Motor neuron (in vitro differentiated cells): ENCODE results near the gene MAP3K6. TPM values are rescaled to one million over a fixed set of nuclear protein-coding genes. Genes with fewer than 3 reads are reported as not detected.
A peak's percentile ranks its signal among the peaks of the same experiment; 100 is the strongest.

ENCODE experiments used
- ATAC-seq, 8 experiments: fragments of 200-7000 bp; cut with Tn5 transposase; replicated peaks in 6 of 8; 2 replicates each; pipeline ENCODE4 v1.8.0; 2021; ENCODE audit warnings: mild to moderate bottlenecking in 8 of 8, moderate library complexity in 8 of 8
- H3K27ac ChIP-seq, 2 donors: fragments of 250-450 bp; sonication (Bioruptor Pico); 2 replicates each; pipeline ENCODE4 v1.9.0; 2021; ENCODE audit warnings: antibody characterized with exemption in 2 of 2, mild to moderate bottlenecking in 2 of 2, moderate library complexity in 1 of 2
- H3K4me1 ChIP-seq, 2 donors: fragments of 250-450 bp; sonication (Bioruptor Pico); replicated peaks in 1 of 2; 2 replicates each; pipeline ENCODE4 v1.6.1; 2021; ENCODE audit warnings: antibody characterized with exemption in 2 of 2, mild to moderate bottlenecking in 2 of 2, moderate library complexity in 1 of 2
- H3K4me3 ChIP-seq, 5 donors: fragments of 250-450 bp; sonication (Bioruptor Pico); 2 replicates each; pipeline ENCODE4 v1.9.0; 2021; ENCODE audit warnings: antibody characterized with exemption in 5 of 5, mild to moderate bottlenecking in 5 of 5, moderate library complexity in 4 of 5
- WGBS, 10 experiments: fragments of 450-650 bp; shearing (Covaris generic); methylation state at CpG; one replicate each; pipeline ENCODE4 v1.0.0; 2022; 5-methylcytosine and 5-hydroxymethylcytosine counted together
- in situ Hi-C, 9 experiments: fragments of 400-800 bp; cut with MboI; loops; one replicate each; pipeline ENCODE4 v1.15.0; 2021; ENCODE audit warnings: low sequenced_read_pairs in 9 of 9, low pct_unique_long_range_greater_than_20kb in 2 of 9; ENCODE audit not compliant: unreplicated experiment in 9 of 9
- total RNA-seq, 8 experiments: library from RNA; unstranded; fragments of 300-600 nt; gene quantifications; 2 replicates each; pipeline versions ENCODE4 v1.2.3 to v1.2.4, GENCODE V29; 2022

MAP3K6 gene
- total RNA-seq, 8 experiments from 2014 or later: 3.8 to 17.0 (median 10.9) TPM

DNA sequence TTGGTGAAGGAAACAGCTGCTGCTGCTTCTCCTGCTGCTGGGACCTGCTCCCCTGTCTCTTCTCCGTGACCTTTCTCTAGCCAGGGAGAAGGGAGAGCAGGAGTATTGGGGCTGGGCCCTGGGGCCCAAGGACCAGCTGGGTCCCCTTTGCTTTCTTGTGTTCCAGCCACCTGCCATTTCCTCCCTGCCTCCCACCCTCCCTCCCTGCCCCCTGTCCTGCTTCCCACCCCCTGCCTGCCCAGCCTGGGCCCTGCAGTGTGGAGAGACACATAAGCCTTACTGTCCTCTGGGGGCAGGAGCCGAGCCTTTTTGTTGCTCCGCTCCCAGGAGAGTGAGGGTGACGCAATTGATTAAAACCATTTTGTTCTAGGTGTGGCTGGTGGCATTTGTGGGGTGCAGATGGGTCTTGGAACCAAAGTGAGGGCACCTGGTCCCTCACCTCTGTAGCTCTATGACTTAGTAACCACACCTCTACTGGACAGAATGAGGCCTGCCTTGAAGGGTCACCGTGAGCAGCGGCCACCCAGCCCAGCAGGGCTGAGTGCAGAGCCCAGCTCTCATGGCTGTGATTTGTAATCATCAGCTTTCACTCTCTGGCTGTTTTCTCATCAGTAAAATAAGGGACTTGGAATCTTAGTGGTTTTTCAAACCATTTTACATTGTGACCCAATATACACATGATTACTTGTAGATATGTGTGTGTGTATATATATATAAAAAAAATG lies 58.7 kb downstream of the MAP3K6 start:
- H3K4me3 ChIP-seq: no peak overlapping the region
- peak in 5 of 8 experiments; percentile 69 to 77 (median 71) for ATAC-seq
- H3K27ac ChIP-seq: peak overlapping the region; percentile 83 to 85
- in situ Hi-C loops: loop anchor here in 5 of 9 experiments (10.0 to 25.0 kb wide), 3 partner anchors 87 to 354 kb away; partner anchors contain the start of genes AHDC1 (in 3 of the 5), GPR3 (in 2 of the 5) and IFI6 (in 1 of the 5)
- peaks cover 24 to 26% of the 10 kb centered on the region in 2 donors for H3K4me1 ChIP-seq
- WGBS, 10 experiments: 43 to 100% (median 61%) methylated on average over 1 to 4 of the region's 6 CpGs; no CpG with 5 or more reads in 6 of the 10 experiments

DNA sequence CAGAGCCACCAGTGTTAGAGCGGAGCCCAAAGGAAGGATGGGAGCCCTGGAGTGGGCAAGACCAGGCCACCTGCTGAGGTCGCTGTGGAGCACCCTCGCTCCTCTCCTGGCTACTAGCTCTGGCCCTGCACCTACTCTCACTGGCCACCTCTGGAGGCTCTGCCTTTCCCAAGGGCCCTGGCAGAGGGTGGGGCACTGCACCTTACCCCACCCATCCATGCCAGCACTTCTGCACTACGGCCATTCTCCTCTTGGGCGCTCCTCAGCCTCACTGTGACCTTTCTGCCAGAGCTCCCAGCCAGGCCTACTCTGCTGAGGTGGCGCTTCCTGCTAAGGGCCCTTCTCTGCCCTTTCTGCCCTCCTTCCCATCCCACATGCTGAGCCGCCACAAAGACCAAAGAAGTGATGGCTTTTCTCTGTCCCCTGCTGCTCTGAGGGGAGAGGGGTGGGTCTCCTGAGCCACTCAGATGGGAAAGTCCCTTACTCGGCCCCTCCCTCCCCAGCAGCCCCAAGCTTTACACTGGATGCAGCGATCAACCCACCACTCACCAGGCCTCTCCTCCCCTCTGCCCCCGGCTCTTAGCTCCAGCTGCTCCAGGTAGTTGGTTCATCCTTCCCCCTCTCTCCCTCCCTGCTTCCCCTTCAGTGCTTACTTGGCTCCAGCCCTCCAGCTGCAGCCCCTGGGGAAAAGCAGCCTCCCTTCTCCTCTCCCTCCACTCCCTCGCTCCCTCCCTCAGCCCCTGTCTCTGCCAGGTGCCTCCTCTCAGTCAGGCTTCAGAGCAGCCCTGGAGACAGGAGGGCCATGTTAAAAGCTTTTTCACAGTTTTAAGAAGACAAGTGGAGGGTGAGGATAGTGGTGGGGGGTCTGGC lies 59.6 kb downstream of the MAP3K6 start:
- WGBS, 10 experiments: 57 to 100% (median 72%) methylated on average over 1 to 7 of the region's 11 CpGs; no CpG with 5 or more reads in 6 of the 10 experiments
- in situ Hi-C loops: loop anchor here in 5 of 9 experiments (10.0 to 25.0 kb wide), 3 partner anchors 88 to 355 kb away; partner anchors contain the start of genes AHDC1 (in 3 of the 5), GPR3 (in 2 of the 5) and IFI6 (in 1 of the 5)
- Histone ChIP-seq H3K4me1 (peaks cover 24 to 26% of the 10 kb centered on the region in 2 donors), H3K27ac (peak overlapping the region; percentile 83 to 85), H3K4me3 (no peak overlapping the region)
- ATAC-seq: peak in 6 of 8 experiments; percentile 33 to 85 (median 76)

DNA sequence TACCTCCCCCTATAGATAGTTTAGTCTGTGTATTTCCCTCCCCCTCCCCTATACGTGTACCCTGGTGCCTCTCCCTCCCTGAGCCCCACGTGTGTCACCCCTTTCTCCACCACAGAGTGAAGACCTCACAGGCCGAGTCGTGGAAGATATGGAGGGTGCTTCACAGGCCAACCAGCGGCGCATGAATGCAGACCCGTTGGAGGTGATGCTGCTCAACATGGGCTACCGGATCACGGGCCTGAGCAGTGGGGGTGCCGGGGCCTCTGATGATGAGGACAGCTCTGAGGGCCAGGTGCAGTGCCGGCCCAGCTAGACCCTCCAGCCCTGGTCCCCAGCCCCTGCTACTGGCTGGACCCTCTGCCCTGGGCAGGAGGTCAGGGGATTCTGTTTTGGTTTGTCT lies 60.7 kb downstream of the MAP3K6 start:
- WGBS, 10 experiments: 85 to 89% methylated on average over 4 to 7 of the region's 11 CpGs; no CpG with 5 or more reads in 8 of the 10 experiments
- Histone ChIP-seq H3K27ac (peak overlapping the region; percentile 83 to 85), H3K4me1 (peaks cover 26 to 27% of the 10 kb centered on the region in 2 donors), H3K4me3 (no peak overlapping the region)
- in situ Hi-C loops: loop anchor here in 5 of 9 experiments (10.0 to 25.0 kb wide), 3 partner anchors 89 to 356 kb away; partner anchors contain the start of genes AHDC1 (in 3 of the 5), GPR3 (in 2 of the 5) and IFI6 (in 1 of the 5)
- ATAC-seq: no peak

Other genes with a start within 250 kb of the MAP3K6 start
- gene SLC9A1, start 211.8 kb downstream of the MAP3K6 start, total RNA-seq: 10 to 100 TPM in 4 of 8 experiments, 1 to 10 TPM in 4; 4.2 to 39.5 (median 10.7) TPM
- 10 to 100 TPM; 11.1 to 39.4 (median 27.8) TPM for gene WDTC1, start 132.3 kb downstream of the MAP3K6 start, total RNA-seq
- 10 to 100 TPM; 27.0 to 57.4 (median 38.0) TPM for gene TMEM222, start 44.8 kb downstream of the MAP3K6 start, total RNA-seq
- 10 to 100 TPM in 3 of 8 experiments, 1 to 10 TPM in 5; 1.2 to 21.5 (median 3.2) TPM for gene SYTL1, start 24.9 kb downstream of the MAP3K6 start, total RNA-seq
- gene FCN3, start 7.9 kb upstream of the MAP3K6 start, total RNA-seq: 10 to 100 TPM in 1 of 8 experiments, 1 to 10 TPM in 4, under 1 TPM in 1, not detected in 2; 0.37 to 10.3 (median 2.3) TPM
- gene CD164L2, start 16.4 kb upstream of the MAP3K6 start, total RNA-seq: 1 to 10 TPM in 1 of 8 experiments, under 1 TPM in 6, not detected in 1; 0.11 to 1.6 (median 0.54) TPM
- 1 to 10 TPM in 7 of 8 experiments, under 1 TPM in 1; 0.56 to 4.0 (median 2.5) TPM for gene GPR3, start 25.7 kb upstream of the MAP3K6 start, total RNA-seq
- 10 to 100 TPM; 11.8 to 38.3 (median 22.4) TPM for gene WASF2, start 123.2 kb upstream of the MAP3K6 start, total RNA-seq
- 10 to 100 TPM in 7 of 8 experiments, 1 to 10 TPM in 1; 8.6 to 30.2 (median 14.4) TPM for gene AHDC1, start 237.2 kb upstream of the MAP3K6 start, total RNA-seq